Activated CD4-positive, alpha-beta T cell treated with anti-CD3 and anti-CD28 coated beads, Interleukin-2, Interleukin-4, amounts not matched to agents 100 ng/mL and 50 ng/mL, durations not matched to agents 16 hours and 8 hours (primary cell): ENCODE results near the gene TBCD.

Source experiments
- DNase-seq: peaks from one replicate; pipeline ENCODE4 v3.0.0-alpha.2; 2020; ENCODE audit warnings: low spot score

TBCD gene

DNA sequence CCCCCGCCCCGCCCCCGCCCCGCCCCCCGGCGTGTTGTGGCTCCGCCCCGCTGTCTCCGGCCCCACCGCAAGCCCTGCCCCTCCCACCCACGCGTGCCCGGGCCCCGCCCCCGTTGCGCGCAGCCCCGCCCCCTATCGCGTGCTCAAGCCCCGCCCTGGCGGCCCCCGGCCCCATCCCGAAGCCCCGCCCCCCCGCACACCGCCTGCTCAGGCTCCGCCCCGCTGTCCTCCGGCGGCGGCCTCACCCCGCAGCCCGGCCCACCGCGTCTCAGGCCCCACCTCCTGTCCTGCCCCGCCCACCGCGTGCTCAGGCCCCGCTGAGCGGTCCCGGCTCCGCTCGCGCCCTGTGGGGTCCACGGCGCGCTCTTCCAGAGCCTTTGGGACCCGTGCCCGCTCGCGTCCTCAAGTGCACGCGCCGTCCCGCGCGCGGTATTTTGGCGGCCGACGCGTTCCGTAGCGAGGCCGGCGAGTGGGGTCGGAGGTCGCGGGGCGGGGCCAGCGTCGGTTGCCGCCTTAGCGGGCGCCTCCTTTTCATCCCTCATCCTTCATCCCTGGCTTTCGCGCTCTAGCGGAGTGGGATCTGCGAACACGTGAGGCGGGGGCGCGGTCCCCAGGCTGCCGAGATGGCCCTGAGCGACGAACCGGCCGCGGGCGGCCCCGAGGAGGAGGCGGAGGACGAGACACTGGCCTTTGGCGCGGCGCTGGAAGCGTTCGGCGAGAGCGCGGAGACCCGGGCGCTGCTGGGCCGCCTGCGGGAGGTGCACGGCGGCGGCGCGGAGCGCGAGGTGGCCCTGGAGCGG lies at the start of gene TBCD:
Gene TBCD (plus strand): TSS at position 495 of the 800 bp plus-strand sequence. CDS start 129 bp downstream, at position 624.
- peak; percentile 90 for DNase-seq

DNA sequence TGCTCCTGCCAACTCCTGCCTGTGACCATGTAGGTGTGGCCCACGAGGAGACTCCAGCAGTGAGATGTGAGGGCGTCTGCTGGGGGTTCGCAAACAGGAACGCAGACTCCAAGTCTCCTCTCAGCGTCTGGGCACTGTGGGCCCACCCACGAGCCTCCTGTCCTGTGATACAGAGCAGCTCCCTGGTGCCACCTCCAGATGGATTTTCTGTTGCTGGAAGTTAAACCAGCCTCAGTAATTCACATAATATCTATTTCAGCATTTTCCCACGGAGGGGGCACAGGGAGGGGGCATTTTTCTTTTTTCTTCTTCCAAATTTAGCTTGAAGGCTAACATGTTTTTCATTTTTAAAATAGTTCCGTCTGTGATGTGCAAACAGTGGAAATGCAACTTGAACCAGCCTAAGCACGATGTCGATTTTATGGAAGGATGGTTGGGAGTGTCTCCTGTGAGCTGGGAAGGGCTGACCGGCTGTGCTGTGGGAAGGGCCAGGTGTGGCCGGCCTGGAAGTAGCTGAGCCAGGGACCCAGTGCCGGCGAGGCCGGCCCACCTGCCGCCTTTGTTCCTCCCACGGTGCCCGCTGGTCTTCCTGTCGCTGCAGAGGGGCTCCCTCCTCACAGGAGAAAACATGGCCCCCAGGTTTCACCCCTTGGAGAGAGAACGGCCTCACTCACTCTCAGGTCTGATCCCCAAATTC lies 49.5 kb upstream of the TBCD start:
- no peak for DNase-seq

DNA sequence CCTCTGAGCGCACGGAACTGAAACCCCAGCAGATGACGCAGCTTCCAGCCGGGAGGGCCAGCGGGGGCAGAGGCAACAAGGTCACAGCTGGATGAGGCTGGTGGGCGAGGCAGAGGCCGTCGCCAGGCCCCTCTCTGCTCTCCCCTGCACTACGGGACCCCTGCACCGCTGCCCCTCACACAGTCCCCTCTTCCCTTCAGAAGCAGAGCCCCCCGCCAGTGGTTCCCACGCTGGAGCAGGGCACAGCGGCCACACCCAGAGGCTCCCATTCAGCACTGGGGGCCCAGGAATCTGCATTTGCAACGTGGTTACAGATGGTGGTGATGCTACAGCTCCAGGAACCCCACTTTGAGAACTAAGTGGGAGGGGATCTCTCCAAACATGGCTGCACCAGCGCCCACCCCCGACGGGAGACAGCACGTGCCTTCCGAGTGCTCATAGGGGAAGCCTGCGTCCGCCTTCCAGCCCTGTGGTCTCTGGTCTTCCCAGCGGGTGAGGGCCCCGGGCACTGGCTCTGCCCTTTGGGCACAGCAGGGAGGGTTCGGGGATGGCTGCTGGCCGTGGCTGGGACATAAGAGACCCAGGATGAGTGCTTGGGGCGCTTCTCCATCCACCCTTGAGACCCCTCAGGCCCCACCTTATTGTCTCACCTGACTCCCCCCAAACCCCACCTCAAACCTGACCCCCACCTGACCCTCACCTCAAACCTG lies 48.7 kb upstream of the TBCD start:
- no peak for DNase-seq

DNA sequence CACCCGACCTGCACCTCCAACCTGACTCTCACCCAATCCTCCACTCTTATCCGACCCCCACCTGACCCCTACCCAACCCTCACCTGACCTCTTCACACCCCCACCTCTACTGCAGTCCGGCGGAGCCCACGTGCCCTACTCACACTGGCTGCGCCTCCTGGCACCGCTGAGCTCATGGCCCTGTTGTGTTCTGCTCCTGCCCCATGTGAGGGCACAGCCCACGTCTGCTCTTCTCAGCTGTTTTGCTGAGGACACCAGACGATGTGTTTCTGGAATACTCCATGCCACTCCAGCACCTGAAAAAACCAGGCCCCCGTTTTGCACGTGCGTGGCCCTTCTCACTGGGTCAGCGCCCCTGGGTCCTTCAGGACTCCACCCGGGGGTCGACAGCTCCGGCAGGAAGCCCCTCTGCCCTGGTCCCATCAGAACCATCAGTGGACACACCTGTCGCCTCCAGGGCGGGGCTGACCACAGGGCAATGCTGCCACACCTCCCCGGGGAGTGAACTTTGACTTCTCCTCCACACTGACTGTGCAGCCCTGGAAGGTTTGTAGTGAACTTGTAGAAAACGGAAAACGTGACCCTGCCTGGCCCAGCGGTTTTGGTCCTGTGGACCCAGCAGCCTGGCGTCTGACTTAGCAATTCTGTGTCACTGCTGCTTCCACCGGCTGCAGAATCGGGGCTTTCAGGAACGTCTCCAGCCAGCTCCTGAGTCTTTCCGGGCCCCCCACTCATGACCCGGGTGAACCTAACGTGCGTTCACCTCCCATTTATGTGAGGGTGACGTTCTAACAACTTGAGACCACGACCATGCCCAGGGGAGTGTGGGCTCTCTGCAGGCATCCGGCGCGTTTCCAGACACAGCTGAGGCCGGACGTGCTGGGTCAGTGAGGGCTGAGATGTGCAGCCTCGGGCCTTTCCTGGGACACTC lies 47.7 kb upstream of the TBCD start:
- no peak for DNase-seq

DNA sequence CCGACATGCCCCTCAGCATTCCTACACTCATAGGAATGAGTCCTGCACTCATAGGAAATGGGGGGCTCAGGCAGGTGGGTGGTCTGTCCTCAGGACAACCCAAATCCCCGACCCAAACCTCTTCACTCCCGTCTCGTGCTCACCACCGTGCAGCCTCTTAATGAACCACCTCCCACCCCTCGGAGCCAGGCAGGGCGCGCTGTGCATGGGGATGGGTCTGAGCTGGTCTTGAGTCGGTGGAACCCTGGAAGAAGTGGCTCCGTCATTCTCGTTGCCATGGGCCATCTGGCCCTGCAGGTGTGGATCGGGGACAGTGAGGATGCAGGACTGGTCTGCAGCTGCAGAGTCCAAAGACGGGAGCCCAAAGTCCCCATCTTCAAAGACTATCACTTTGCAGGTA lies 47.0 kb upstream of the TBCD start:
- DNase-seq: no peak

DNA sequence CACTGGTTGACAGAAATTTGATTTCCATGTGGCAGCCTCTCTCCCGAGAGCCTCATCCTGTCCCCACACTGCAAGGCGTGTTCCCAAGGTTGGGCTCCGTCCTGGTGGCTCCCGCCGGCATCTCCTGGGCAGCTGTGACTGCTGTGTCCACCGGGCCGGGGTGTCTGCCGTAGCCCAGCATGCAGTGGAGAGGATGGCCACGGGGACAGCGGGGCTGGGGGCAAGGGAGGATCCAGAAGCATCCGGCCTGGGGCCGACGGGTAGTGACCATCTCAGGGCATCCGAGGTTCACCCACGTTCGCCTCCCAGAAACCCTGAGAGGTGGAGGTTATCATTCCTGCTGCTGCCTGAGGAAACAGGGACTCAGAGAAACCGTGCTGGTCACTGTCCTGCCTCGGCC lies 46.1 kb upstream of the TBCD start:
- DNase-seq: no peak

DNA sequence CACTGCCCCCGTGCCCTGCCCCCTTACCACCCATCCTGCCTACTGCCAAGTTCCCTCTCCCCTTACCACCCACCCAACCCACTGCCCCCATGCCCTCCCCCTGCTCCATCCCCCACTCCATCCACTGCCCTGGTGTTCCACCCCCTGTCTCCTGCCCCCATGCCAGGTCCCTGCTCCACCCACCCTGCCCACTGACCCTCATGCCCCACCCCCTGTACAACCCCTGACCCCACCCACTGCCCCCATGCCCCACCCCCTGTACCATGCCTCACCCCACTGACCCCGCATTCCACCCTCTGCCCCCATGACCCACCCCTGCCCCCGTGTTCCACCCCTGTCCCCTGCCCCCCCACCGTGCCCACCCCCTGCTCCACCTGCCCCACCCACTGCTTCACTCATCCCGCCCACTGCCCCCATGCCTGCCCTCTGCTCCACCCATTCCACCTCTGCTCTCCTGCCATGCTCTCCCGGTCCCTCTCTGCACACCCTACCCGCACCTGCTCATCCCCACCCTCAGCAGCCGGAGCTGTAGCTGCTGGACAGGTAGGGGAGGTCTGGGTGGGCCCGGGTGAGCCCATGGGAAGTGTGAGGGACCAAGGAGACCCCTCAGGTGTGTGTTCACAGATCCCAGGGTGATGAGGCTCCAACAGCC lies 42.7 kb upstream of the TBCD start:
- DNase-seq: no peak

DNA sequence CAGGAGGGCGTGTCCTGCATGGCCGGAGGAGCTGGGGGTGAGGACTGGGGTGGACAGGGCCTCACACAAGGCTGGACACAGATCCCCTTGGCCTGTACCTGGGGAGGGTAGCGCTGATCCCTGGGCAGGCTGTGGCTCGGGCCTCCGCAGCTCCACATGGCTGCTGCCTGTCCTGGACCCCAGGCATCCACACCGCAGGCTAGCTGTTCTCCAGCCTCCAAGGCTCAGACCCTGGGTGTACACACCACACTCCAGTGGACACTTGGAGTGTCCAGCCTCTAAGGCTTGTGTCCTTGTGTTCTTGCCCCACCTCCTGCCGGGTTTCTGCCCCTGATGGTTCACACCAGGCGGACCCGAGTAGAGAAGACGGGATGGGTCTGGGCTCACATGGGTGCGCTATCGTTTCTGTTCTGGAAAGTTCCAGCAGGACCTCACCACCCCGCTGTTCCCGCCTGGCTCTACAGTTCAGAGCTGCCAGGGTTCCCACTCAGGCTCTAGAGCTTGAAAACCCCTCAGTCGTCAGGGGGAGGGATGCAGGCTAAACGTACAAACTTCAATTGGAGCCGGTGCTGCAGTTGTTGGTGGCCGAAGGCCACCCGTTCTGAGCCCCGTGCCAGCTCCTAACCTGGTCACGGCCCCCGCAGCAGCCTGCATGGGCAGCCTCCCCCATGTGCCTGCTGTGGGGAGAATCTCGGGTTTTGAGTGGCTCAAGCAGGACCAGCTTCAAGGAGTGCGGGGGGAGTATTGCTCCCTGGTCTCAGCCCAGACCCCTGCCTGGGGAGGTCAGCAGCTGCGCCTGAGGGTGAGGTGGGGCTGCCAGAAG lies 42.0 kb upstream of the TBCD start:
- DNase-seq: no peak

DNA sequence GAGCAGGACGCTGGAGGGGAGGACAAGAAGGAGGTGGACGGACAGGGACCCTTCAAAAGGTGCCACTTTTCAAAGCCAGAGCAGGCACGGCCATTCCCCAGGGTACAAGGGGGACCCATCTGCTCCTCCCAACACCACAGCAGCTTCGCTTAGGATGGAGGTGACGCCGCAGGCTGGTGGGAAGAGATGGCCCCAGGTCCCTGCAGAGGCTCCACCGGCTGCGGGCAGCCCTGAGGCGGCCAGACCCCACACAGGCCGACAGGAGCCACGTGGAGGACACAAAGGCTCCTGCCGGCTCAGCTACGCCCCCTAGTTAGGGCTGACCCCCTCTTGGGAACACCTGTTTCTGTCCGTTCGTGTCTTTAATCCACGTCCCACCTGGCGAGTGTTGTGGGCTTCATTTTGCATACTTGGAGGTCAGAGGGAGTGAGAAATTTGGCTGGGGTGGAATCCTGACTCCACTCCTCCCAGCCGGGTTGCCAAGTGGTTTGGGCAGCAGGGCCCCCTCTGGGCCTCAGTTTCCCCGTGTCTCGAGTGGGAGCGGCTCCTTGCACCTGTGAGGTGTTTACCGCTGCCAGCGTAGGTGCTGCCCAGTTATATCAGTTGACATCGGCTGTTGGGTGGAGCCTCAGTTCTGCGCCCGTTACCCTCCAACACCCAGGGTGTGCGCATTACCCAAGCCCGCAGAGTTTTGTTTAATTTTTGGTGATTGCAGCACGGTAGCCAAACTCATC lies 41.2 kb upstream of the TBCD start:
- no peak for DNase-seq

DNA sequence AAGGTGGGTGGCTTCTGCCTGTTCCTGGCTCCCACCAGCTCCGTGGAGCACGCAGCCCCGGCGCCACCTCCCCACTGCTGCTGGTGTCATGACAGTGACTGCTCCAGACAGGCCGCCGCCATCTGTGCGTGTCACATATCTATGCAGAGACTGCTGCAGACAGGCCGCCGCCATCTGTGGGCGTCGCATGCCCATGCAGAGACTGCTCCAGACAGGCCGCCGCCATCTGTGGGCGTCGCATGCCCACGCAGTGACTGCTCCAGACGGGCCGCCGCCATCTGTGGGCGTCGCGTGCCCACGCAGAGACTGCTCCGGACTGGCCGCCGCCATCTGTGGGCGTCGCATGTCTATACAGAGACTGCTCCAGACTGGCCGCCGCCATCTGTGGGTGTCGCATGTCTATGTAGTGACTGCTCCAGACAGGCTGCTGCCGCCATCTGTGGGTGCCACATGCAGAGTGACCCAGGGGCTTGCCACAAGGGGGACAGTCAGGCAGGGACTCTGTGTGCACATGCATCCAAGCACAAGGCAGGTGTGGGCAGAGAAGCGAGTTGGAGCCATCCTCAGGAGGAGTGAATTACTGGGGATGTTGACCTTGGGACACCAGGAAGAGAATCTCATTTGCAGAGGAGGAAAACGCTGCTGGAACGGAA lies 38.7 kb upstream of the TBCD start:
- no peak for DNase-seq

DNA sequence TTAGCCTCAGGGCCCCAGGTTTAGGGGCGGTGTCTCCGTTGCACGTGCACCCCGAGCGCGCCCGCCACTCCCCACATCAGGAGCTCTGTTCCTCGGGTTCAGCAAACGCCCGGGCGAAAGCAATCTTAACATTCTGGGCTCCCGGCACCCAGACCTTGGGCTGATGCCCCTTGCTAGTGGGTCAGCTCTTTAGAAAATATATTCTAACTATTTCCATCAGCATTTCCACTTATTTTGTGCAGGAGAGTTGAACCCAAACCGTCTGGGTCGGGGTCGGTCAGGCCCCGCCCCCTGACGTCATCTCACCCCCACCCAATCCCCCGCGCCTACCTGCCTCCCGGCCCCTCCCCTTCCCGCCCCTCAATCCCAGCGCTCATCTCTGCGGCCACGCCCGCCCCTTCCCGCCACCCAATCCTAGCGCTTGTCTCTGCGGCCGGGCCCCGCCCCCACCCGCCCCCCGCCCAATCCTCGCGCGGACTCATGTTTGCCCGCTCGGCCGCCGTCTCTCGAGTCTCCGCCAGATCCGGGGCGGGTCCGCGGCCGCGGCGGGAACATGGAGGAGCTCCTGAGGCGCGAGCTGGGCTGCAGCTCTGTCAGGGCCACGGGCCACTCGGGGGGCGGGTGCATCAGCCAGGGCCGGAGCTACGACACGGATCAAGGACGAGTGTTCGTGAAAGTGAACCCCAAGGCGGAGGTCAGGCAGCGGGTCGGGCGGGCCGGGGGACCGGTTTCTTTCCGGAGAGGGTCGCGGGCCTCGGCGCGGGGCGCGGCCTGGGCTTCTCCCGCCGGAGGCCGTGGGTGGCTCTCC lies 35.5 kb upstream of the TBCD start, which contains the start of gene FN3KRP:
Gene FN3KRP (plus strand): TSS at position 504 of the 808 bp plus-strand sequence. CDS start 50 bp downstream, at position 554.
- DNase-seq: peak; percentile 95

DNA sequence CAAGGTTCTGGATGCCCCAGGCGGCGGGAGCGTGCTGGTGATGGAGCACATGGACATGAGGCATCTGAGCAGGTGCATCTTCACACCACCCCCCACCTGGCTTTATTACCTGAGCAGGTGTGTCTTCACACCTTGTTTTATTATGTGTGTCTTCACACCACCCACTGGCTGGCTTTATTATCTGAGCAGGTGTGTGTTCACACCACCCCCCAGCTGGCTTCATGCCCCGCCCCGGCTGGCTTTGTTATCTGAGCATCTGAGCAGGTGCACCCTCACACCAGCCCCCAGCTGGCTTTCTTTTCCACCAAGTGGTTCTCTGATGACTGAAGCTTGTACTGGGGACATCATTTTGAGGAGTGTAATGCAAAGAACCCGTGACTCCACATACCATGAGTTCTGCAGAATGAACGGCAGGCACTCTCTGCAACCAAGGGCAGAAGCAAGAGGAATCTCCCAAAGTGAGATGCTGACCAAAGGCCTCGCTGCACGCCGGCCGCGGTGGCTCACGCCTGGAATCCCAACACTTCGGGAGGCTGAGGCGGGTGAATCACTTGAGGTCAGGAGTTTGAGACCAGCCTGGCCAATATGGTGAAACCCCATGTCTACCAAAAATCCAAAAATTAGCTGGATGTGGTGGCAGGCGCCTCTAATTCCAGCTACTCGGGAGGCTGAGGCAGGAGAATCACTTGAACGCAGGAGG lies 32.7 kb upstream of the TBCD start:
- no peak for DNase-seq

DNA sequence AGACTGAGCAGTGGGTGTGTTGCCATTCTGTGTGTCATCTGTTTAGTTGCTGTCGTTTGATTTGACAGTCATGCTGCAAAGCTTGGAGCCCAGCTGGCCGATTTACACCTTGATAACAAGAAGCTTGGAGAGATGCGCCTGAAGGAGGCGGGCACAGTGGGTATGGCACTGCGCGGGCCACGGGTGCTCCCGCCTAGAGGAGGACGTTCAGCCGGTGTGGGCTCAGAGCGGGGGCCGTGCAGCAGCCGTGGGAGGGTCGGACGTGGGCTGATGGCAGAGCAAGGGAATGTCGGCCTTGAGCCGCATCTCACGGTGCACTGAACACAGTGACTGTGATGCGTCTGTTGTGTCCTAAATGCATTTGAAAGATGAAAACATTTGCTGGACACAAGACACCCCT lies 31.7 kb upstream of the TBCD start:
- DNase-seq: no peak

DNA sequence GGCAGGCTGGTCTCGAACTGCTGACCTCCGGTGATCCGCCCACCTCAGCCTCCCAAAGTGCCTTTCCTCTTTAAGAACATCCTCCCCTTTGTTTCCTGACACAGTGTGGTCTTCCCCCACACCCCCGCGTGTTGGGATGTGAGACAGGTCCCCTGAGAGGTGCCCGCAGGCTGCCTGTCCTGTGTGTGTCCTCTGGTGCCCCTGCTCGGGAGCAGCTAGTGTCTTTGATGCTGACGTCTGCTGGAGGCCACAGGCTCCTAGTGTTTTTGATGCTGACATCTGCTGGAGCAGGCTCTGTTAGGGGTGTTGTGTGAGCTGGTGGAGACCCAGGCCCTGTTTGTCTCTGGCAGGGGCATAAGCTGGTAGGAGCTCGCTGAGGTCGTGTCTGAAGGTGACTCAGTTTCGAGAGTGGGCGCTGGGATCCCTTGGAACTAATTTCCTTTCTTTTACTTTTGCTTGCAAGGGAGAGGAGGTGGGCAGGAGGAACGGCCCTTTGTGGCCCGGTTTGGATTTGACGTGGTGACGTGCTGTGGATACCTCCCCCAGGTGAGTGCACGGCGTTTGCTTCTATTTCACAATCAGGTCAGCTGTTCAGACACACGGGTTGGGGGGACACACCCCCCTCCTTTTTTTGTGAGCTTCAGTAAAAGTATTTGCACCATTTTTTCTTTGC lies 29.4 kb upstream of the TBCD start:
- DNase-seq: no peak

DNA sequence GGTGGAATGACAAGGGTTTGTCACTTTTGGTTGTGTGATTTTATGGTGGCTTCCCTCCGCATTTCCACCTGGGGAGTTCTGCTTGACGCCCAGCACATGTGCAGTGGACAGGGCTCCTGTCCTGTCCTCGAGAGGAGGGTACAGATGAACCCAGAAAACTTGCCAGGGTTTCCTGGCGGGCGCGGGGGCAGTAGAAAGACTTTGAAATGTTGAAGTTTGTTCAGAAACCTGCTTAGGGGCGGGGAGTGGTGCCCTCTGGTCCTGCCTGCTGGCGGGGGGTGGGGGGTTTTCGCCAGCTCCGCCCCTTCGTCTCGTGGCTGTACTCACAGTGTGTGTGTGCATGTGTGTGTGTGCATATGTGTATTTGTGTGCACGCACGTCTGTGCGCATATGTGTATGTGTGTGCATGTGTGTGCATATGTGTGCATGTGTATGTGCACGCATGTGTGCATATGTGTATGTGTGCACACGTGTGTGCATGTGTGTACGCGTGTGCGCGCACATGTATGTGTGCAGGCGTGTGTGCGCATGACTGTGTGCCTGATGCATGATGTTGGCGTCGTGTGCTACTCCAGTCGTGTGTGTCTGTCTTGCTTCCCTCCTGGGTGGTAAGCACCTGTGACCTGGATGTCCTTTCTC lies 28.6 kb upstream of the TBCD start:
- no peak for DNase-seq

DNA sequence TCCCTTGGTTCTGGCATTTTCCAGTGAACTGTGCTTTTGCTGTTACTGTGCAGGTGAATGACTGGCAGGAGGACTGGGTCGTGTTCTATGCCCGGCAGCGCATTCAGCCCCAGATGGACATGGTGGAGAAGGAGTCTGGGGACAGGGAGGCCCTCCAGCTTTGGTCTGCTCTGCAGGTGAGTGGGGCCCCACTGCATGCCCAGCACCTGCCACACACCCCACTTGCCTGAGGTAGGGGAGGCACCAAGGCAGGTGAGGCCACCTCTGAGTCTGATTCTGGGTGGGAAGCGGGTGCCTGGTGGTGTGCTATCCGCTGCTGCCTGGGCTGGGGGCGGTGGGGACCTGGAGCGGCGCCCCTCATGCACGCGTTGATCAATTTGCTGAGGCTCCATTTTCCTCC lies 25.4 kb upstream of the TBCD start:
- DNase-seq: no peak
